NCI-H2227 (cell line): ENCODE data around the gene CPNE9.

Experiments used
- DNase-seq: peaks from one replicate; lab custom pipeline; 2025; ENCODE audit not compliant: unreplicated experiment; lab: John Stamatoyannopoulos, UW

CPNE9 gene

DNA sequence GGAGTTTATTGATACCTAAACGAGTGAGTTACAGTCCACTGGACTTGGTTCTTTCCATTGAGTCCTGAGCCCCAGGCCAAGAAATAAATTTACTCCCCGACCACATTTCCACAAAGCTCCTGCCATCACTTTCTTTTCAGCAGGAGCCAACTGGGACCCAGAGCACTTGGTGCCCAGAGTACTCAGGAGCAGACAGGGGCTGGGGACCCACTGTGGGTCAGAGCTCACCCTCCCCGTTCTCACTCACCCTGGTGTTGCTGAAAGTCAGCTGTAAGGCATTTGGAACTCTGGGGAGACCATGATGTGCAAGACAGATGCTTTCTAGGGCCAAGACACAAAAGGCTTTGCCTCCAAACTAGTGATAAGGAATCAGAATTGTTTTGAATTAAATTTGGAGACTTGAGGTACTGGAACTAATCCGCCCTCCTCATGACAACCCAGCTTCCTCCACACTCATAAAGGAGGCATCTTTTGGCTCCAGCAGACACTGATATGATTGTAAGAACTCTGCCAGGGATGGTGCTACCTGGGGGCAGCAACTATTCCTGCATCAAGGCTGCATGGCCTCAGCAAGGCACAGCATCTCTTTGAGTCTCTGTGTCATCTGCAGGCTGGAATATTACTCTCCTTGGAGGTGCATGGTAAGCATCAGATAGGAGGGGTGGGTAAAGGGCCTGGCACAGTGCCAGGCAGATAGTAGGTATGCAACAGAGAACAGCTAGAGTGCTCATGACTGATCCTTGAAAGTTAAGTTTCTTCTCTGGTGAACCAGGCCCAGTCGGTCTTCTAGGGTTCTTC lies 73.5 kb downstream of the CPNE9 start:
- DNase-seq, result no peak

DNA sequence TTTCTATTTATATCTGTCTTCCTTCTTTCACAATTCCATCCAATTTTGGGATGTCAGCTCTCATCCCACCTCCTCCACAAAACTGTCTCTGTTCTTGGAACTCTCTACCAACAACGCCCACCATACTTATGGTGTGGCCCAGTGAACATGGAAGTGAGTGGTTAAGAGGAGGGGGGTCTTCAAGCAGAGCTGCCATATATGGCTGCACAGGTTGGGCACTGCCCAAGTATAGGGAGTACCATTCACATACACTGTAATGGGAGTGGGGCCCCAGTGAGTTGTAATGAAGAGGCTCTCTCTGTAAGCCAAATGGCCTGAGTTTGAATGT lies 74.0 kb downstream of the CPNE9 start:
- no peak for DNase-seq

DNA sequence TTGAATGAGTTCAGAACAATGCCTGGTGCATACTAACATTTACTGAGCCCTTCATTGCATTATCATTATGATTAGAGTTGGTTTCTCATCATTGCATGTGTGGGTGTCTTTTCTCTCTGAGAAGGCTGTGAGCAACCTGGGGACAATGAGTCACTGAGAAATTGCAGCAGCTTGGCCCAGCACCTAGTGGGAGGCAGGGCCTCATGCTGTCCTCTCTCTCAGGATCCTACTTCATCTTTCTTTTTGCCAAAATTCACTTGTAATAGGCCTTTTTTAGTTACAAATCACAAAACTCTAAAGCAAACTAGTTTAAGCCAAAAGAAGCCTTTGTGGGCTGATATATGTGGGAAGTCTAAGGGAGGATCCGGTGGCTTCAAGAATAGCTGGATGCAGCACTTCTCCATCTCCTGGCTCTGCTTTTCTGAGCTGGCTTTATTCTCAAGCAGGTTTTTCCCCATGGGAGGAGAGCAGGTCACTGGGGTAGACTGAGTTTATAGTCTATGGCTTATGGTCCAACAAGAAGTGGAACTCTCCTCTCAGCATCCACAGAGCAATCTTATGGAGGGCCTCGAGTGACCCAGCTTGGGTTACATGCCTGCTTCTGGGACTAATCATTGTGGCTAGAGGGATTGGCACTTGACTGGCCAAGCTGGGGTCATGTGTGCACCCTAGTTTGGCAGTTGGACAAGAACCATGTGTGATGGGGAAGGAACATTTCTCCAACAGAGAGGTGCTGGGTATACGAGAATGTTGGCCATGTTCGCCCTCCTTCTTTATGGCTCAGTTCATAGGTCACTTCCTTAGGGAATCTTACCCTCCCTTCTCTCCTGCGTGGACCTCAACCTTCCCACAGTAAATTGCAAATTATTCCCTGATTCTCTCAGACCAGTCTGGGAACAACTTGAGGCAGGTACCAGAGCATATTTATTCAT lies 74.8 kb downstream of the CPNE9 start:
- DNase-seq, result no peak

DNA sequence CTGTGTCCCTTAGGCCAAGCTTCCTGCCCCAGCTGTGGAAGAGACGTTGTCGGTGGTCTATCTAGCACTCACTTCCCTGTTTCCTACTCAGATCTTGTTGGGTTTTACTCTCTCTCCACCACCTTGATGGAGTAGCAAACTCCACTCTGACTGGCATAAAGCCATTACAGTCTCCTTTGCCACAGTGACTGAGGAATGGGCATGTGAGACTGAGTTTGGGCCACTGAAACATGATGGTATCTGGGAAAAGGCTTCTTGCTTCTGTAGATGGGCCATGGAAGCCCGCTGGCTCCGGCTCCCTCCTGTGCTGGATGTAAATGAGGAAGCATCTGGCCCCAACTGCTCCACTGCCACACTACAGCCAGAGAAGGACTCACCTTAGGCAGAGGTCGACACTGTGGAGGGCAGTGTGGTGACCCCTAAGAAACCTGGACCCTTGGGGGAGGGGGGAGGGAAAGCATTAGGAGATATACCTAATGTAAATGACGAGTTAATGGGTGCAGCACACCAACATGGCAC lies 75.5 kb downstream of the CPNE9 start:
- no peak for DNase-seq
